Common myeloid progenitor, CD34-positive (primary cell): ENCODE data around the gene NFIA.
"Not testable (repeated sequence)": the region's sequence is repeated elsewhere in the genome, so short reads cannot be mapped to it uniquely, and the experiment has no call there.

ENCODE experiments used
- CTCF ChIA-PET: fragments of 350-600 bp; sonication (Branson Sonifier 250); formaldehyde crosslinking; loops from one replicate; lab custom pipeline; 2021; ENCODE audit warnings: antibody characterized with exemption; lab: Charles Lee
- POLR2A ChIA-PET: fragments of 350-600 bp; sonication (Branson Sonifier 250); formaldehyde crosslinking; loops from one replicate; lab custom pipeline; 2021; ENCODE audit warnings: antibody characterized with exemption; lab: Charles Lee
- DNase-seq, 3 donors: peaks; one replicate each; pipeline versions ENCODE4 v3.0.0 to v3.0.0-alpha.2; 2013
- H3K27ac ChIP-seq, 2 experiments: 1 replicate in 1 of 2; 2 replicates in 1 of 2; pipeline ENCODE4 v1.7.0; 2013; ENCODE audit warnings: inconsistent platforms in 2 of 2, low read length in 2 of 2, mild to moderate bottlenecking in 2 of 2, low read depth in 1 of 2, moderate library complexity in 1 of 2; ENCODE audit not compliant: severe bottlenecking in 2 of 2, insufficient read depth in 1 of 2, poor library complexity in 1 of 2
- H3K27me3 ChIP-seq, 5 experiments: replicated peaks in 2 of 5; 1 replicate in 3 of 5; 2 replicates in 2 of 5; pipeline versions ENCODE4 v1.6.1 to v1.7.0; 2013; ENCODE audit warnings: low read length in 4 of 5, mild to moderate bottlenecking in 2 of 5, moderate library complexity in 2 of 5, inconsistent platforms in 1 of 5; ENCODE audit not compliant: insufficient read depth in 5 of 5, control insufficient read depth in 4 of 5
- H3K36me3 ChIP-seq, 4 experiments: 1 replicate in 2 of 4; 2 replicates in 2 of 4; pipeline versions ENCODE4 v1.6.1 to v1.7.0; 2013; ENCODE audit warnings: low read length in 3 of 4, control low read depth in 1 of 4, mild to moderate bottlenecking in 1 of 4; ENCODE audit not compliant: control insufficient read depth in 4 of 4, insufficient read depth in 4 of 4
- H3K4me1 ChIP-seq, 4 experiments: 1 replicate in 3 of 4; 2 replicates in 1 of 4; pipeline versions ENCODE4 v1.6.1 to v1.7.1; 2013; ENCODE audit warnings: low read length in 3 of 4, mild to moderate bottlenecking in 3 of 4, control low read depth in 1 of 4, inconsistent platforms in 1 of 4, moderate library complexity in 1 of 4; ENCODE audit not compliant: control insufficient read depth in 4 of 4, insufficient read depth in 4 of 4; ENCODE audit errors: control extremely low read depth in 1 of 4
- H3K4me3 ChIP-seq, 7 experiments: 1 replicate in 4 of 7; 2 replicates in 3 of 7; pipeline versions ENCODE4 v1.5.1 to v1.7.0; 2013; ENCODE audit warnings: mild to moderate bottlenecking in 7 of 7, low read length in 6 of 7, moderate library complexity in 6 of 7, inconsistent platforms in 2 of 7, low read depth in 2 of 7, control low read depth in 1 of 7; ENCODE audit not compliant: insufficient read depth in 4 of 7, control insufficient read depth in 1 of 7; ENCODE audit errors: extremely low read depth in 1 of 7
- H3K9me3 ChIP-seq, 5 experiments: 1 replicate in 4 of 5; 2 replicates in 1 of 5; pipeline versions ENCODE4 v1.6.1 to v1.7.1; 2013; ENCODE audit warnings: low read length in 4 of 5, mild to moderate bottlenecking in 2 of 5, inconsistent platforms in 1 of 5, low read depth in 1 of 5, moderate library complexity in 1 of 5; ENCODE audit not compliant: control insufficient read depth in 4 of 5, insufficient read depth in 2 of 5; ENCODE audit errors: control extremely low read depth in 1 of 5
- WGBS: methylation state at CpG from one replicate; pipeline ENCODE4 v1.1.5; 2013; ENCODE audit not compliant: insufficient coverage; 5-methylcytosine and 5-hydroxymethylcytosine counted together

Gene NFIA

DNA sequence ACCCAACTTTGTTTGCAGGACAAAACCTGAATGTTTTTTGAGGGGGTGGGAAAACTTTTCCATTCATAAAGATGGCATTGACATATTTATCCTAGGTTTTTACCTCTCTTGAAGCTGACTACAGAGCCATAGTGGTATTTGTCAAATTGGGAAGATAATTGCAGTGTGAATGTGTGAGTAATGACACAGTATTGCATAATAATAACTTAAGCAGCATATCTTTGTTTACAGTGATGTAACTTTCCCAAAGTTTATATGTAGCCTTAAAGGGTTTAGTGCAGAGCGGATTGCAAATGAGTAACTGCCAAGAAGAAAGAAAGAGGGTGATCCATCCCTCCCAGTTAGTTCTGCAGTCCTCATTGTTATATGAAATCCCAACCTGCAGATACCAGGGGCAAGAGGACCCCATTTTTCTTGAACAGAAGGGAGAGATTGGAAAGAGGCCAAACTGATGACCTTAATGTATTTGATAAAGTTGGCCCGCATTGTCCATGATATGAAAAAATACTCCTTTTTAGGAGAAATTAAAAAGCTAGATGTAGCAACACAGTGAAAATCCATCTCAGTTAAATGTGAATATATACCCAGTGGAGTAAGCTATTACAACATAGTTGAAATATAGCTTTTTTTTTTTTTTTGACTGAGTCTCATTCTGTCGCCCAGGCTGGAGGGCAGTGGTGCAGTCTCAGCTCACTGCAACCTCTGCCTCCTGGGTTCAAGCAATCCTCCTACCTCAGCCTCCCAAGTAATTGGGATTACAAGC, 23.7 kb upstream of the NFIA start:
- 80% methylated on average over 1 of the region's 3 CpGs for WGBS
- Histone ChIP-seq H3K4me3 (no peak overlapping the region), H3K4me1 (peaks cover 0 to 22% (median 14%) of the 10 kb centered on the region in 4 experiments), H3K27ac (no peak overlapping the region), H3K27me3 (peaks cover 0 to 5% (median 0%) of the 10 kb centered on the region in 5 experiments), H3K9me3 (no peaks in the 10 kb centered on the region), H3K36me3 (no peaks in the 10 kb centered on the region)
- ChIA-PET CTCF (interaction anchor here (0.6 to 2.4 kb wide), 5 partner anchors 8 to 279 kb away, joined by 3 to 14 read pairs (median 3); no protein-coding TSS in a partner anchor), POLR2A (no interaction called here)
- peak in 1 of 3 donors; percentile 20 for DNase-seq

DNA sequence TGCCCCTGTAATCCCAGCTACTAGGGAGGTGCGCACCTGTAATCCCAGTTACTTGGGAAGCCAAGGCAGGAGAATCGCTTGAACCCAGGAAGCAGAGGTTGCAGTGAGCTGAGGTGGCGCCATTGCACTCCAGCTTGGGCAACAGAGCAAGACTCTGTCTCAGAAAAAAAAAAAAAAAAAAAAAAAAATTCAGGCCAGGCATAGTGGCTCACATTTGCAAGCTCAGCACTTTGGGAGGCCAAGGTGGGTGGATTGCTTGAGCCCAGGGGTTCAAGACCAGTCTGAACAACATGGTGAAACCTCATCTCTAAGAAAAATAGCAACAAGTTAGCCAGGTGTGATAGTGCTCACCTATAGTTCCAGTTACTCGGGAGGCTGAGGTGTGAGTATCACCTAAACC, 20.8 kb upstream of the NFIA start:
- WGBS: 100% methylated on average over 2 of the region's 4 CpGs
- DNase-seq, H3K36me3 ChIP-seq, H3K9me3 ChIP-seq, H3K4me3 ChIP-seq, H3K27ac ChIP-seq, H3K27me3 ChIP-seq: not testable (repeated sequence)
- peaks cover 0 to 11% (median 2%) of the 10 kb centered on the region in 4 experiments for H3K4me1 ChIP-seq
- ChIA-PET POLR2A (interaction anchor here (0.7 kb wide), 1 partner anchor 294 kb away, joined by 7 read pairs; no protein-coding TSS in a partner anchor), CTCF (interaction anchor here (0.6 to 2.6 kb wide), 3 partner anchors 10 to 20 kb away, joined by 3 to 6 read pairs (median 4); no protein-coding TSS in a partner anchor)

DNA sequence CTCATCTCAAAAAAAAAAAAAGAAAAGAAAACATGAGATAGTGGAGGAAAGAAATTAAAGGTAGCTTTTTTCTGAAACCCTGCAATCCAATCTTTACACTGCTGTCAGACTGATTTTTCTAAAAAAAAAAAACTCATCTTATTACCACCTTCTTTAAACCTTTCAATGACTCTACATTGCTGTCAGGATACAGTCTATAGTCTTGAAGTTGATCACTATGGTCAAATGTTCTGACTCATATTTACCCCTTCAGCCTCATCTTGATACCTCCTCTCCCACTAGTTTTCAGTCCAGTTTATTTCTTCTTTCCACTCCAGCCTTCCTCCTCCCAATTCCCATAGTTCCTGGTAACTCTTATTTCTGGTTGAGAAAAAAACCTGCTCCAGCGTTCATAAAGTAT, 17.7 kb upstream of the NFIA start:
- ChIA-PET POLR2A (no interaction called here), CTCF (no interaction called here)
- DNase-seq: no peak
- Histone ChIP-seq H3K27ac (no peak overlapping the region), H3K4me3 (no peak overlapping the region), H3K9me3 (no peaks in the 10 kb centered on the region), H3K27me3 (no peaks in the 10 kb centered on the region), H3K36me3 (no peaks in the 10 kb centered on the region), H3K4me1 (no peaks in the 10 kb centered on the region)
- no CpG with 5 or more reads among the region's 1 CpG for WGBS

DNA sequence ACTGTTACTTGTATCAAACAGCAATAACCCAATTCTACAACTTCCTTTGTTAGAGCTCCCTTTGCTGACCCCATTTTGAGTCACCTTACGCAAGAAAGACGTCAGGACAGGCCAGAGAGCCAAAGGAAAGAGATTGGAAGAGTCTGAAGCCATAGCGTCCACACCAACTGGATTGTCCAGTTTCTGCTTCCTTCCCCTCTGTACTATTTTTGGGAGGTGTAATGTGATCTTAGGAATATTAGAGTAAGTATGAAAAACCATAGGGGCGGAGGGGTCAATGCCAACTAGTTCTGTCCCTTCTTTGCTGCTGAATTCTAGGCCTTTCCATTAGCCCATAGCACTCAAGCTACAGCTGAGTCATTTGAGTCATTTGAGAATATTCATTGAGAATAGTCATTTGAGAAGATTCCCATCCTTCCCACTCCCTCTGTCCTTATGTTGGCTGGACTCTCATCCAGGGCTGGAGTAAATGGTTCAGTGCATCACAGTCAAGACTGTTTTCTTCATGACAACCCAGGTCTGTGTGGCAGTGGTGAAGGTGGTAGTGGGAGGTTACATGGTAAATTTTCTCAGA, 14.8 kb upstream of the NFIA start:
- WGBS: 100% methylated on average over 3 of the region's 4 CpGs
- no peaks in the 10 kb centered on the region for H3K9me3 ChIP-seq
- DNase-seq: no peak
- CTCF ChIA-PET: interaction anchor here (2.0 kb wide), 1 partner anchor 7 kb away, joined by 4 read pairs; no protein-coding TSS in a partner anchor
- no peak overlapping the region for H3K4me3 ChIP-seq
- H3K4me1 ChIP-seq: no peaks in the 10 kb centered on the region
- POLR2A ChIA-PET: no interaction called here
- H3K36me3 ChIP-seq: no peaks in the 10 kb centered on the region
- no peak overlapping the region for H3K27ac ChIP-seq
- no peaks in the 10 kb centered on the region for H3K27me3 ChIP-seq

DNA sequence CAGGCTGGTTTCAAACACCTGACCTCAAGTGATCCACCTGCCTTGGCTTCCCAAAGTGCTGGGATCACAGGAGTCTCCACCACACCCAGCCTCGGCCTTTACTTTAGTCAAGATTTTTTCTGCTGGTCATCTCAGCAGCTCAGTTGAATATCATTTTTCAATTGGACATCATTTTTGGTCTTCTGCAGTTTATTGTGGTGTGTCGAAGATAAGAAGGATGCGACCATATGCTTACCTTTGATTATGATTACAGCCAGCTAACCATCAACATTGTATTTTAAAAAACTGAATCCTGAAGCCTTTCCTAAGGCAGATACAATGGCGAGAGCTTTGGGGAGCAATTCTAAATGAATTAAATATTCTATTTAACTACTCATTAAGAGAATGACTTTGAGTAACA, 12.3 kb upstream of the NFIA start:
- Histone ChIP-seq H3K4me1 (no peaks in the 10 kb centered on the region), H3K9me3 (no peaks in the 10 kb centered on the region), H3K27ac (no peak overlapping the region), H3K36me3 (no peaks in the 10 kb centered on the region), H3K27me3 (no peaks in the 10 kb centered on the region), H3K4me3 (no peak overlapping the region)
- no peak for DNase-seq
- ChIA-PET POLR2A (no interaction called here), CTCF (interaction anchor here (0.6 to 1.5 kb wide), 3 partner anchors 12 to 284 kb away, joined by 3 to 4 read pairs (median 3); partner anchors contain the start of gene NFIA)
- 83% methylated on average over 1 of the region's 4 CpGs for WGBS

DNA sequence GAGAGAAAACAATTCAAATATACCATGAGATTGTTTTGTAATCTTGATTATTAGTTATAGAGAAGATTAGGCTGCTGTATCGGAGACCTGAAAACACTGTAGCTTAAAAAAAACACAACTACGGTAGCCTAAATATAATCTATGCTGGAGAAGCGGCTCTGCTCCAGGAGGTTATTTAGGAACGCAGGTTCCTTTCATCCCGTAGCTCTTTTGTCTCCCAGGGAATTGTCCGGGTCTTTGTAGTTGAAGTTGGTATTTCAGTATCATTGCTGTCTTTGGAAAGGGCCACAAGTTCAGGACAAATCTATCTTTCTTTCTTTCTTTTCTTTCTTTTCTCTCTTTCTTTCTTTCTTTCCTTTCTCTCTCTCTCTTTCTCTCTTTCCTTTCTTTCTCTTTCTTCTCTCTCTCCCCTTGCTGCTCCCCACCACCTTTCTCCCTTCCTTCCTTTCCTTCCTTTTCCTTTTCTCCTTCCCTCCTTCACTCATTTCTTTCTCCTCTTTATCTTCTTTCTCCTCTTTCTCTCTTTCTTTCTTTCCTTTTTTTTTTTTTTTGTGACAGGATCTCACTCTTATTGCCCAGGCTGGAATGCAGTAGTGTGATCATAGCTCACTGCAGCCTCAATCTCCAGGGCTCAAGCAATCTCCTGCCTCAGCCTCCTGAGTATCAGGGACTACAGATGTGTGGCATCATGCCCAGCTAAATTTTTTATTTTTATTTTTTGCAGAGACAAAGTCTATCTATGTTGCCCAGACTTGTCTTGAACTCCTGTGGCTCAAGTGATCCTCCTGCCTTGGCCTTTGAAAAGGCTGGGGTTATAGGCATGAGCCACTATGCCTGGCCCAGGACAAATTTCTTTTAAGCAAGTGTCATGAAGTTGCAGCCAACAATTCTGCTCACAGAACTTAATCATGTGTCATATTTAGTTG, 10.9 kb upstream of the NFIA start:
- peak in 1 of 3 donors; percentile 36 for DNase-seq
- H3K9me3 ChIP-seq: no peaks in the 10 kb centered on the region
- ChIA-PET POLR2A (no interaction called here), CTCF (interaction anchor here (1.2 kb wide), 1 partner anchor 10 kb away, joined by 3 read pairs; no protein-coding TSS in a partner anchor)
- no peak overlapping the region for H3K4me3 ChIP-seq
- no peak overlapping the region for H3K27ac ChIP-seq
- no peaks in the 10 kb centered on the region for H3K27me3 ChIP-seq
- peaks cover 2 to 6% (median 4%) of the 10 kb centered on the region in 4 experiments for H3K4me1 ChIP-seq
- WGBS: 100% methylated on average over 1 of the region's 6 CpGs
- no peaks in the 10 kb centered on the region for H3K36me3 ChIP-seq
